Tongue (tissue), 2 donors: ENCODE results near the gene CHCHD6. TPM values are rescaled to one million over a fixed set of nuclear protein-coding genes. Genes with fewer than 3 reads are reported as not detected.

Experiments
- DNase-seq: peaks from one replicate; pipeline ENCODE4 v3.0.0-alpha.2; 2015
- total RNA-seq: library from RNA; depleted of rRNA; stranded (reverse); fragments of >200 nt; gene quantifications from one replicate; pipeline ENCODE4 v1.2.3, GENCODE V29; 2014

Gene CHCHD6
- total RNA-seq, 1 donor from 2014 or later: 4.8 TPM

- DNase-seq: peak; percentile 73
These were observed 191.4 kb downstream of the CHCHD6 start for GRCh38 chr3:126895178-126896066.

DNA sequence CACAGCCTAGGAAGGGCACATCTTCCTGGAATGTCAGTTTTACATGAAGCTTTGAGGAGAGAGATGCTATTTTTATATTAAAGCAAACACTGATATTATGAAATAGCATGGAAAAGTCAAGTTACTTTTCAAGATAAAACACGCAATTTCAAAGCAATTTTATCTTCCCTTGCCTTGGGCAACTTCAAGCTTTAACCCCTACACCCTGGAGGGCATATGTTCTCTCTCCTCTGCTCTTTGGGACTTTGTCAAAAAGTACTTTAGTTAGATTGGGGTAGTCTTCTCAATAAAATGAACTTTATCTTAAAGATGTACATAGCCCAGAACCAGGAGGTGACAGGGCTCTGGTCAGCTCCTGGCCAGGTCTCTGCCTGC is 192.0 kb downstream of the CHCHD6 start:
- DNase-seq: no peak

DNA sequence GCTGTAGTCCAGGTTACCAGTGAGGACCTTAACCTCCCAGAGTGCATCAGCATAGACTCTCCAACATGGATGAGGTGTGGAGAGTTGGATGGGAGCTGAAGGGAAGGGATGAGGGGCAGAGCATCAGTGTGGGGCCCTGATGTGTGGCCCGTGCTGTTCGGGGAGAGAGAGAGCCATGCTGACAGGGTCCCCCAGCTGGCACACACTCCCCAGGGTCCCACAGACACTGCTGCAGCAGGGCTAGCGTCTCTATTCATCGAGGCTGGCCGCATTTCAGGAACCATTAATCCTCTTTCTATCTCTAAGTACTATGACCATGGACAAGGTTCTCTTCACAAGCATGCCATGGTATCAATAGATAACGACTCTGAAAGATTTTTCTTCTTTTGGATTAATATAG is 192.9 kb downstream of the CHCHD6 start:
- no peak for DNase-seq

- no peak for DNase-seq
These were observed 193.9 kb downstream of the CHCHD6 start for GRCh38 chr3:126897943-126898342.

- no peak for DNase-seq
These were observed 197.0 kb downstream of the CHCHD6 start for GRCh38 chr3:126900859-126901540.

DNA sequence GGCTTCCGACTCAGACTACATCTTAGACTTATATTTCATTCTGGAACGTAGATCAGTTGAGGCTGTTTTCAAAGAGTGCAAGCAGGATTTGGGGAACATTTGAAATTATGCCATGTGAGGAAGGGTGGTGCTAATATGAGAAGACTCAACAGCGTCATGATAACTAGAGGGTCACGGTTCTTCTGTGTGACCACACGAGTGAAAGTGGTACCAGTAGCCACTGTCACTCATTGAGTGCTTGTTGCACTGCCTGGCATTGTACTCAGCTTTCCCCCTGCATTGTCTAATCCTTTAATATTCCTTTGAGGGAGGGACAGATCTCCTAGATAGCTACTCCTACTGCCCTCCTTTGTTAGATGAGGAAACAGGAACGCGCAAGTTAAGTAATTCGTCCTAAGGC is 197.6 kb downstream of the CHCHD6 start:
- DNase-seq: peak; percentile 61

GRCh38 chr3:126903521-126903920 is 199.5 kb downstream of the CHCHD6 start:
- no peak for DNase-seq

DNA sequence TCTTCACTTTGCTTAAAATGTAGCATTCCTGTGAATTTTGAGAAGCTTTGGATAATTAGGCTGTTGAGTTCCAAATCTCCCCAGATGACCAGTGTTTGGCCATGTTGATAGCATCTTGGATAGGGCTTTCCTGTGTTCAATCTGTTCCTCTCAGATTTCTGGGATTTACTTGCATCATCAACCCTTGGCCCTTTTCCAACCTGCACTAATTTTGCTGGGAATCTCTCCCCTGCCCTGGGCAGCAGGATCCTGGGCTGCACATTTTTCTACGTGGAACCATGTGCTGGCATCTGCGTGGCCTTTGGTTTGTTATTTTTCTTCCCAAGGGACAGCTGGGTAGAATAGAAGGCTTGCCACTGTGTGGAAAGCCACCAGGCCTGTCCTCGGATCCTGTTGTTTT is 203.5 kb downstream of the CHCHD6 start:
- peak; percentile 68 for DNase-seq

- DNase-seq: no peak
These were observed 204.8 kb downstream of the CHCHD6 start for GRCh38 chr3:126908752-126909275.

DNA sequence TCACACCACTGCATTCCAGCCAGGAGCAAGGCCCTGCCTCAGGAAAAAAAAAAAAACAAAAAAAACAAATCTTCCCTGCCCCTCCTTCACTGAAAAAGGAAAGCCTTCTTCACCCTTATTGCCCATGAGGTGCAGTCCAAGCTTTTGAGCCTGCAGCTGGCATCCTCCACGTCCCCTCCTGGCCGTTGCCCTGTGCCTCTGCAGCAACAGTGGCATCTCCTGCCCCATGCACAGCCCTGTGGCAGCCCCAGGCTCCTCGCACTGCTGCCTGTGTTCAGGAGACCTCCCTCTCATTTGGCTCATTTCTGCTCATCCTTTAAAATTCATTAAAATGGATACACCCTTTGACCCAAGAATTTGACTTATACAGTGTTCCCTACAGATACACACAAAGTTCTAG is 206.2 kb downstream of the CHCHD6 start:
- DNase-seq: no peak

DNA sequence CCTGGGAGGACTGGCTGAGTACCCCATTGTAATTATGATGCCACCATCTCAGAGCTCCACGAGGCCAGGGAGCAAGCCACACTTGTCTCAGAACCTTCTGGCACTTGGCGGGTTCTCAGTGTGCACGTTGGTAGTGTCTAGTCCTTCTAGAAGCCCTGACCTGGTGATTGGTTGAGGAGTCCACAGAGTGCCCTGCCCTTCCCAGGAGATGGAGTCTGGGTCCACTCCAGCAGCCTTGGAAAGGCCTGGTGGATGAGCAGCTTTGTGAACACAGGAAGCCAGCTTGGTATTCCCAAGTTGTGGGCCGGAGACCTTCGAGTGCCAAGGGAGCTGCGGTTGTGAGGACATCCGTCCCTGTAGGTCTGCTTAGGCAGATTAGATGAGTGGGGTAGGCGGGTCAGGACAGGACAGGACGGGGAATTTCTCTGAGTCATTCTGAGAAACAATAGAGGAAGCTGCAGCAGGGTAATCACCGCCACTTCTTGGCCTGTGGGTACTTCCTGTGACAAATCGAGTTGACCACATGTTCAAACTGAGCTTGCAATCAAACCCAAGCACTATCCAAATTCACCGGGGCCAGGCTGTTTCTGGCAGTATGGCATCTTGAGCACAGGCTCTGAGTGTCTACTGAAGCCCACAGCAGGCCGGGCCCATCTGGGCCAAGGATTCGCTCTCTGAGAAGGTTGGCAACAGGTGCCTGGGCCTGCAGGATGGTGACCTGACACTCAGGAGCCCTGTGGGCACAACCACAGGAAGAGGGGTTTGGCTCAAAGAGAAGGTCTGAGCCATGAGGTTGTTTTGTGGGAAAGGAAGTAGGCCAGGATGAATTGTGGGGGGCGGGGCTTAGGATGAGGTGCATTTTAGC is 207.4 kb downstream of the CHCHD6 start:
- peak; percentile 16 for DNase-seq

GRCh38 chr3:126912027-126912422 is 208.0 kb downstream of the CHCHD6 start:
- DNase-seq: no peak

GRCh38 chr3:126912491-126913195 is 208.6 kb downstream of the CHCHD6 start:
- no peak for DNase-seq

GRCh38 chr3:126913524-126913923 is 209.5 kb downstream of the CHCHD6 start:
- no peak for DNase-seq

GRCh38 chr3:126914226-126914625 is 210.2 kb downstream of the CHCHD6 start:
- DNase-seq: peak; percentile 86

DNA sequence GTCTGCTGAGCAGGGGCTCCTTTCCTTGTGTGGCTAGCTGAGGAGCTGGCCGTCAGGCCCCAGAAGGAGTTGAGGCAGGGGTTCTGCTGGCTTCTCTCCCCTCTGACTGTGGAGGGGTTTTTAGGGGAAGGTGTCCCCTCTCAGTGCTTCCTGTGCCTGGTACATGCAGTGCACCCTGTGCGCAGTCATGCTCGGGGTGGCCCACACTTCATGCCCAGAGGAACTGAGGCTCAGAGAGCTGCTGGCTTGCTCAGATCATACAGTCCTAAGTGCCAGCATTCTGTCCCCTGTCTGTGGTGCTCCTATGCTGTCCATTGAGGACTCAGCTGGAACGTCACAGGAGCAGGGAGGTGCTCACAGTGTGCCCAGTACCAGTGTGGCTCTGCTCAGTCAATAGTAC is 211.0 kb downstream of the CHCHD6 start:
- DNase-seq: no peak

DNA sequence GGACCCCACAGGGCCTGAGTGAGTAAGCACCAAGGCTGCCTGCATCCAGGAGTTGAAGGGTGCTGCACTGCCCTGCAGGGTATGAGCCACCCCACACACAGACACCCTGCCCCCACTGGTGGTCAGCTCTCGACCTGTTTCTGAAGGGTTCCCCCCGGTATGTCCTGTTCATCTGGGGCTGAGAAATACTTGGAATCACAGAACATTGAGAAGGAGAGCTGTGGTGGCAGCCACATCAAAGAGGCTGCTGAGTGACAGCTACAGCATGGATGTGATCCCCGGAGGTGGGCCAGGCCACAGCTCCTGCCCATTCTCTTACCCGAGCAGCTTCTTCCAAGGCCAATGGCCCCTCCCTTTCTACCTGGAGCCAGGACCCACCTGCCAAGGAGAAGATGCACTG is 212.5 kb downstream of the CHCHD6 start:
- no peak for DNase-seq

DNA sequence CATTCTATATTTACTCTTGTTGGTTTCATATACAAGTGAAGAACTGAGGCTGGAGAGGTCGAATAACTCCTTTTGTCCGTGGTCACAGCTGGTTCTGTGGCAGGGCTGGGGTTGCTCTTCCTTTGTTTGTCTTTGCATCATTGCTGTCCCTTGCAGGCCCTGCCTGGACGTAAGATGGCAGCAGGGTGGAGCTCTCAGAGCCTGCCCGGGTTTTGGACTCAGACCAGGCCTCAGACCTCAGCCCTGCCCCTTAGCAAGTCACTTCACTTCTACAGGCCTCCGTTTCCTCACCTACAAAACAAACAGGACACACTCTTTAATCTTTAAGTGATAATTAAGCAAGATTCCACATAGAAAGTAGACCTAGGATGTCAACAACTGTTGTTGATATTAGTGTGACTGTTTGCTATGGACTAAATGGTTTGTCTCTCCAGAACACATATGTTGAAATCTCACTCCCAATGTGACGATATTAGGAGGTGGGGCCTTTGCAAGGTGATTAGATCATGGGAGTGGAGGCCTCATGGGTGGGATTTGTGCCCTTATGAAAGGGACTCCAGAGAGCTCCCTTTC is 213.3 kb downstream of the CHCHD6 start:
- no peak for DNase-seq

- DNase-seq: no peak
These were observed 214.3 kb downstream of the CHCHD6 start for GRCh38 chr3:126918355-126918821.

DNA sequence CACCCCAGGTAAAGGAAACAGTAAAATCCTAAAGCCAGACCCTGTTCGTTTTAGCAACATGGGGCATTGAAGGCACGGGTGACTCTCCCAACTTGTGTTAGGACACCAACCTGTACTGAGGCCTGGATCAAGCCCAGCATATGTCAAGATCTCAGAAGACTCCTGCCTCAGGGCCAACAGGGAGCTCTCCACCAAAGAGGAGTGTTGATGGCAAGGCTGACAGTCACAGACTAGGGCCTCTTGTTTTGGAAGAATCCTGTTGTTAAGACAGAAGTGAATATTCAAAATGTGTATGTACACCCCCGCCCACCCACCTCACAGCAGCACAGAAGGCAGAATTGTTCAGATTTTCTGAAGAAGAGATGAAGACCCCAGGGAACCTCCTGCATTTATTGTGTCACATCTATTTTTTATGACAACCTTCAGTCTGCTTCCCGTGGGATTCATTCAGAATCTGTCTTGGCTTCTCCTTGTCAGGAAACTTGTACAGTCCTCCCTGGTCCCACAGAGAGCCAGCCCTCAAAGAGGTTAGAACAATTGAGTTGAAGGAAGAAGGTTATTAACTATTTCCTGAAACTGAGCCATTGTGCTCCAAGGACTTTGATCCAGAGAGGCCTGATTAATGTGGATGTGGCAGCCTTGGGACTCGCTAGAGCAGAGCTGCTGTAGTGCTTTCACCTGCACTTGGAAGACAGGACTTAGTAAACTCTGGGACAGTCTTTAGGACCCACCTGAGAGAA is 217.2 kb downstream of the CHCHD6 start:
- no peak for DNase-seq

GRCh38 chr3:126922466-126922865 is 218.4 kb downstream of the CHCHD6 start:
- DNase-seq: no peak
